GM23248 (cell line): ENCODE measurements around the gene RIN2. TPM values are rescaled to one million over a fixed set of nuclear protein-coding genes. Genes with fewer than 3 reads are reported as not detected.

ENCODE experiments used
- DNase-seq: peaks from one replicate; pipeline ENCODE4 v3.0.0-alpha.2; 2015
- H2AFZ ChIP-seq: fragments of 200-600 bp; sonication (generic); 2 replicates; pipeline ENCODE4 v1.6.1; 2016; ENCODE audit warnings: antibody characterized with exemption
- H3F3A ChIP-seq: fragments of 200-600 bp; sonication (generic); 2 replicates; pipeline ENCODE4 v1.6.1; 2016; ENCODE audit warnings: mild to moderate bottlenecking, antibody characterized with exemption, mixed run types; ENCODE audit not compliant: insufficient read depth
- H3K27ac ChIP-seq: fragments of 200-600 bp; sonication (generic); 2 replicates; pipeline ENCODE4 v1.5.1; 2016; ENCODE audit warnings: mild to moderate bottlenecking
- H3K27me3 ChIP-seq: fragments of 200-600 bp; sonication (generic); replicated peaks from 2 replicates; pipeline ENCODE4 v1.6.1; 2016; ENCODE audit warnings: mild to moderate bottlenecking; ENCODE audit not compliant: insufficient read depth
- H3K36me3 ChIP-seq: fragments of 200-600 bp; sonication (generic); 2 replicates; pipeline ENCODE4 v1.6.1; 2016; ENCODE audit warnings: low read depth, mild to moderate bottlenecking
- H3K4me1 ChIP-seq: fragments of 200-600 bp; sonication (generic); 2 replicates; pipeline ENCODE4 v1.6.1; 2016; ENCODE audit warnings: mild to moderate bottlenecking; ENCODE audit not compliant: insufficient read depth
- H3K4me2 ChIP-seq: fragments of 200-600 bp; sonication (generic); one replicate; pipeline ENCODE4 v1.6.1; 2016; ENCODE audit warnings: mild to moderate bottlenecking; ENCODE audit not compliant: unreplicated experiment
- H3K4me3 ChIP-seq: fragments of 200-600 bp; sonication (generic); 2 replicates; pipeline ENCODE4 v1.5.1; 2016; ENCODE audit warnings: mild to moderate bottlenecking
- H3K79me2 ChIP-seq: fragments of 200-600 bp; sonication (generic); 2 replicates; pipeline ENCODE4 v1.6.1; 2016; ENCODE audit warnings: mild to moderate bottlenecking; ENCODE audit not compliant: insufficient read depth
- H3K9ac ChIP-seq: fragments of 200-600 bp; sonication (generic); 2 replicates; pipeline ENCODE4 v1.6.1; 2016; ENCODE audit warnings: mild to moderate bottlenecking
- H3K9me2 ChIP-seq: fragments of 200-600 bp; sonication (generic); 2 replicates; pipeline ENCODE4 v1.6.1; 2016; ENCODE audit warnings: mixed run types, mild to moderate bottlenecking, moderate library complexity; ENCODE audit not compliant: insufficient read depth
- H3K9me3 ChIP-seq: fragments of 200-600 bp; sonication (generic); one replicate; pipeline ENCODE4 v1.6.1; 2017; ENCODE audit warnings: low read depth
- H4K20me1 ChIP-seq: fragments of 200-600 bp; sonication (generic); 2 replicates; pipeline ENCODE4 v1.6.0; 2016; ENCODE audit not compliant: insufficient read depth
- EZH2 ChIP-seq: fragments of 200-600 bp; sonication (generic); IDR thresholded peaks from 2 replicates; pipeline ENCODE4 v1.6.1; 2018; ENCODE audit warnings: antibody characterized with exemption, mild to moderate bottlenecking; ENCODE audit not compliant: insufficient read depth, poor library complexity, severe bottlenecking
- EZH2phosphoT487 ChIP-seq: fragments of 200-600 bp; sonication (generic); IDR thresholded peaks from 2 replicates; pipeline ENCODE4 v1.6.1; 2018; ENCODE audit warnings: antibody characterized with exemption, moderate library complexity, mild to moderate bottlenecking, low read depth; ENCODE audit not compliant: insufficient read depth
- WGBS, 2 experiments: methylation state at CpG; one replicate each; pipeline ENCODE4 v1.1.6; 2015 to 2017; ENCODE audit warnings: low lambda C conversion rate in 2 of 2, low coverage in 1 of 2; ENCODE audit errors: missing lambda C conversion rate in 2 of 2; 5-methylcytosine and 5-hydroxymethylcytosine counted together
- in situ Hi-C: fragments of 300-500 bp; cut with MboI; formaldehyde crosslinking; loops from 2 replicates; pipeline ENCODE4 v1.15.0; 2020
- polyA plus RNA-seq: library from polyadenylated mRNA; unstranded; fragments of >200 nt; fragmentation: Nextera tagmentation; extraction: Ambion mirVana; gene quantifications from 2 replicates; pipeline ENCODE4 v1.2.1, GENCODE V29; 2016
- total RNA-seq: library from RNA; depleted of rRNA; stranded (reverse); fragments of >200 nt; shearing (Covaris generic); gene quantifications from 2 replicates; pipeline ENCODE4 v1.2.3, GENCODE V29; 2014

Gene RIN2
- total and polyA plus RNA-seq, 2 experiments from 2014 or later, result 45.3 to 48.0 TPM

DNA sequence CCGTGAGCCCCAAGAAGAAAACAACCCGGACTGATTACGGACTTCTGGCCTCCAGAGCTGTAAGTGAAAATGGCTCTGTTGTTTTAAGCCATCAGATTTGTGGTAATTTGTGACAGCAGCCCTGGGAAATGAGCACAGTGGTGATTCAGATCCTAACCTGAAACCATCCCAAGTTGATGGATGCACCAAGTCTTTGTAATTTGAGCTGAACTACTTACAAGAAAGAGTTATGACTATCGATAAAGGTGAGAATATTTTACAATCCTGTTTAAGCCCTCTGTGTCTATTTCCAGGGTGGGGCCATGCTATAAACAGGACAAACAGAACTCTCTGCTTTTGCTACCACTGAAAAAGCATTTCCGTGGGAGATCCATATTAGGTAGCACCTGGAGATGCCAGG, 19.1 kb upstream of the RIN2 start:
- H2AFZ ChIP-seq, result no peak overlapping the region
- no peak overlapping the region for H3K9ac ChIP-seq
- in situ Hi-C loops, result no loop called here
- no peak overlapping the region for H3K27ac ChIP-seq
- peak; percentile 33 for DNase-seq
- no peak overlapping the region for H3K4me3 ChIP-seq
- H3F3A ChIP-seq, result peaks cover 27% of the 10 kb centered on the region
- no peaks in the 10 kb centered on the region for H3K9me3 ChIP-seq
- 81% methylated on average over 5 of the region's 5 CpGs for WGBS, 2 experiments
- no peaks in the 10 kb centered on the region for H3K9me2 ChIP-seq
- no peaks in the 10 kb centered on the region for H3K36me3 ChIP-seq
- no peaks in the 10 kb centered on the region for H4K20me1 ChIP-seq
- no peaks in the 10 kb centered on the region for H3K27me3 ChIP-seq
- H3K79me2 ChIP-seq, result no peaks in the 10 kb centered on the region
- H3K4me2 ChIP-seq, result no peak overlapping the region
- H3K4me1 ChIP-seq, result peaks cover 29% of the 10 kb centered on the region
- no peak for TF ChIP-seq EZH2phosphoT487
- no peak for TF ChIP-seq EZH2

GRCh38 chr20:19739351-19739750, 18.7 kb upstream of the RIN2 start:
- WGBS, 2 experiments, result 82 to 90% methylated on average over 10 of the region's 10 CpGs

GRCh38 chr20:19740512-19740911, 17.5 kb upstream of the RIN2 start:
- no peak for TF ChIP-seq EZH2
- TF ChIP-seq EZH2phosphoT487, result no peak
- 64% methylated on average over 3 of the region's 3 CpGs for WGBS, 2 experiments
- Histone ChIP-seq H3K79me2 (no peaks in the 10 kb centered on the region), H3K9me3 (no peaks in the 10 kb centered on the region), H3K9me2 (no peaks in the 10 kb centered on the region), H4K20me1 (no peaks in the 10 kb centered on the region), H3K4me1 (peaks cover 22% of the 10 kb centered on the region), H2AFZ (no peak overlapping the region), H3K27me3 (no peaks in the 10 kb centered on the region), H3F3A (peaks cover 23% of the 10 kb centered on the region), H3K4me2 (no peak overlapping the region), H3K4me3 (no peak overlapping the region), H3K9ac (no peak overlapping the region), H3K27ac (no peak overlapping the region), H3K36me3 (no peaks in the 10 kb centered on the region)
- no peak for DNase-seq
- in situ Hi-C loops, result no loop called here

More at GRCh38 chr20:19739351-19739750, 18.7 kb upstream of the RIN2 start:
- no peak for DNase-seq
- in situ Hi-C loops, result no loop called here
- no peaks in the 10 kb centered on the region for H3K27me3 ChIP-seq
- peaks cover 27% of the 10 kb centered on the region for H3F3A ChIP-seq
- H3K9ac ChIP-seq, result no peak overlapping the region
- no peak overlapping the region for H2AFZ ChIP-seq
- no peaks in the 10 kb centered on the region for H3K9me2 ChIP-seq
- TF ChIP-seq EZH2, result no peak
- TF ChIP-seq EZH2phosphoT487, result no peak
- no peaks in the 10 kb centered on the region for H3K36me3 ChIP-seq
- H4K20me1 ChIP-seq, result no peaks in the 10 kb centered on the region
- peaks cover 29% of the 10 kb centered on the region for H3K4me1 ChIP-seq
- H3K27ac ChIP-seq, result no peak overlapping the region
- H3K4me3 ChIP-seq, result no peak overlapping the region
- H3K4me2 ChIP-seq, result no peak overlapping the region
- no peaks in the 10 kb centered on the region for H3K79me2 ChIP-seq
- H3K9me3 ChIP-seq, result no peaks in the 10 kb centered on the region

- DNase-seq, result peak; percentile 41
- Histone ChIP-seq H3K9me2 (no peaks in the 10 kb centered on the region), H3K4me1 (peaks cover 9% of the 10 kb centered on the region), H3K27ac (no peak overlapping the region), H3K36me3 (no peaks in the 10 kb centered on the region), H3K9me3 (no peaks in the 10 kb centered on the region), H3K79me2 (no peaks in the 10 kb centered on the region), H3K4me2 (no peak overlapping the region), H3K27me3 (no peaks in the 10 kb centered on the region), H3F3A (peaks cover 11% of the 10 kb centered on the region), H4K20me1 (no peaks in the 10 kb centered on the region), H2AFZ (no peak overlapping the region), H3K9ac (no peak overlapping the region), H3K4me3 (no peak overlapping the region)
- WGBS, 2 experiments, result 12 to 19% methylated on average over 2 of the region's 2 CpGs
- in situ Hi-C loops, result no loop called here
- TF ChIP-seq EZH2, result no peak
- no peak for TF ChIP-seq EZH2phosphoT487
Observed at GRCh38 chr20:19741924-19742323, 16.1 kb upstream of the RIN2 start.
